Measurements from ENCODE around the gene POM121L12. TPM values are rescaled to one million over a fixed set of nuclear protein-coding genes. Genes with fewer than 3 reads are reported as not detected.

The POM121L12 gene
- not detected for polyA plus RNA-seq (ENCODE audit: insufficient read length in 4 of 4)

DNA sequence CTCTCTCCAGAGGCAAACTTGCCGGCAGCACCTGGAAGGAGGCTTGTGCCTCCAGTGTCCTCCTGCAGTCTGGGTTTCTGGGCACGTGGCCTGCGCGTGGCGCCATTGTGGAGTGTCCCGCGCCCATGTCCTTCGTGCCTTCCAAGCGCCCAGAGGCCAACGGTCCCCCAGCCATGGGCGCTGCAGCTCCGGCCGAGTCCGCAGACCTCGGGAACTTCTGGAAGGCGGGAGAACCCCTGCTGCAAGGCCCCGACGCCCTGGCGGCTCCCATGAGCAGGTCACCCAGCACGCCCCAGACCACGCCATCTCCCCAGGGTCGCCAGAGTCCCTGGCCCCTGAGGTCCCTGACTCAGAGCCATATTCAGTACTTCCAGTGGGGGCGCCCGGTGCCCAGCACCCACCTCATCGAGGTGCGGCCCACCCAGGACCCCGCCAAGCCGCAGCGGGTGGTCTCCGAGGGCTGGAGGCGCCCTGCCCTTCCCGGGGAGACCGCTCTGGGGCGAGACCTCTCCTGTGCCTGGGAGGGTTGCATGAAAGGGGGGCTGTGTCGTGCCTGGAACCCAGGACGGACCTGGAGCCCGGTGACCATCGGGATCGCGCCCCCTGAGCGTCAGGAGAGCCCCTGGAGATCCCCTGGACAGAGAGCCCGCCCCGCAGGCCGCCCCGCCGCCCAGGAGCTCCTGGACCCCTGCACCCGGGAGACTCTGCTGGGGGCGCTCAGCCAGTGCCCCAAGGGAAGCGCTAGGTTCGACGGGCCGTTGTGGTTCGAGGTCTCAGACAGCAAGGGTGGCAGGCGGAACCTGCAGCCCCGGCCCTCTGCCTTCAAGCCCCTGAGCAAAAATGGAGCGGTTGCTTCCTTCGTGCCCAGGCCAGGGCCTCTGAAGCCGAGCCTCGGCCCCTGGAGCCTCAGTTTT is at the start of gene POM121L12:
Gene POM121L12 (plus strand): TSS at position 135 of the 914 bp plus-strand sequence. CDS start 39 bp downstream, at position 174.
- no peak for DNase-seq (ENCODE audit: low read depth in 4 of 4, low spot score in 3 of 4)

- DNase-seq (ENCODE audit: low read depth in 4 of 4, low spot score in 3 of 4) = no peak
Measured at GRCh38 chr7:52992001-52992400, 43.4 kb upstream of the POM121L12 start.

DNA sequence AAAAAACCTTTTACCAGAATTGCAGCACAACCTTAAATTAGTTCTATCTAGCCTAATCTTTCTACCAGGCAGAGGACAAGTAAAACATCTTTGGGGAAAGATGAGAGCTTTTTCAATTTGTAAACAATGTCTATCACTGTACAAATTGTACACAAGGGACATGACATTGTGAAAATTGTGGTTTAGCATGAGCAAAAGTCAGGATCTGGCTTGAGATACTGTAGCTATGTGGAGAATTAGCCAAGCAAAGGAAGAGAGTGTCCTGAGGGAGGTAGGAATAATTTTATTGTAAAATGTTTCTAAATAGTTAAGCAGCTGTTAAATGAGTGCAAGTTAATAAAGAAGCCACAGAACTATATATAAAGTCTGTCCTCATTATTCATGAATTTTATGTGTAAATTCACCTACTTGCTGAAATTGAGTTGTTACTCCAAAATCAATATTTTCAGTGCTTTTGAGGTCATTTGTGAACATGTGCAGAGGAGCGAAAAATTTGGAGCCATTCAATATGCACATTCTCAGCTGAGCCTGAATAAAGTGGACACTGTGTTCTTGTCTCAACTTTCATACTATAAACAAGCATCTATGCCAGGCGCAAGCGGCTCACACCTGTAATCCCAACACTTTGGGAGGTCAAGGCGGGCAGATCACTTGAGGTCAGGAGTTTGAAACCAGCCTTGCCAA is 42.8 kb upstream of the POM121L12 start:
- no peak for DNase-seq (ENCODE audit: low read depth in 4 of 4, low spot score in 3 of 4)

DNA sequence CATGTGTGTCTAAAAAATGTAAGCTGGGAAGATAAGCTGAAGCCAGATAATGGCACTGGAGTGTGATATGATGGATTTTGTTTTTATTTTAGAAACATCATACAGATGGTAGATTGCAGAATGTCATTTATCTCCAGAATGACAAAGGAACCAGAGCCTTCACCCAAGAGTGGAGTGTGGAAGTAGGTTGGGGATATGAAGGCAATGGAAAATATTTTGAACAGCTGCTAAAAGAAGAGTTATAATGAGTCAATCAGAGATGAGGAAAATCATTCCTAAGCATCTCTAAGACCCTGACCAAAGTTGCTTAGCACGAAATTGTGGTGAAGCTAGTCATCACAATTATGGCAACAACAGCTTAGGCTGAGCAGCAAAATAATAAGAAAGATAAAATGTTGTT is 39.8 kb upstream of the POM121L12 start:
- no peak for DNase-seq (ENCODE audit: low read depth in 4 of 4, low spot score in 3 of 4)

DNA sequence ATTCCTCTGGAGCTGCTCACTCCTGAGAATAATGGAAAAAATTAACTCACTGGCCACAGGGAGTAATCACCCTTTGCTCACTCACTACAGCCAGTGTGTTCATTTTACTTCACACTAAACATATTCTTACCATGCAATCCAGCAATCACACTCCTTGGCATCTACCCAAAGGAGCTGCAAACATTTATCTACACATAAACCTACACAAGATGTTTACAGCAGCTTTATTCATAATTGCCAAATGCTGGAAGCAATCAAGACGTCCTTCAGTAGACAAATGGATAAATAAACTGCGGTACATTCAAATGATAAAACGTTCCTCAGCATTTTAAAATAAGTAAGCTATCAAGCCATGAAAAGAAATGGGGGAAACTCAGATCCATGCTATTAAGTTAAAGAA is 34.2 kb upstream of the POM121L12 start:
- DNase-seq (ENCODE audit: low read depth in 4 of 4, low spot score in 3 of 4) = no peak

DNA sequence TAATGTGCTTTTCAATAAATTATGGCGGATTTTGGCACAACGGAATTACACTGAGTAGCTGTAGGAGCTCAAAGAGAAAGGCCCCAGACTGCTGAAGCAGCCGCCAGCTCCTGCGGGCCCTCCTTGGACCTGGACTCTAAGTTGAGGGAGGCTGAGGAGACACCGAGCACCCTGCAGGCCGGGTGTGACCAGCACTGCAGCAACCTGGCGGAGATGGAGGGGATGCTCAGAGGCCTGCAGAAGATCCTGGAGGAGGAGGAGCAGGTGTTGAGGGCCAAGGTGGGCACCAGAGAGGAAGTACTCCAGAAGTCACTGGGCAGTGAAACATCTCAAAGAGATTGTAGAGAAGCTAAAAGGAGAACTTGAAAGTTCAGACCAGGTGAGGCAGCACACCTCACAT is 33.0 kb upstream of the POM121L12 start:
- DNase-seq (ENCODE audit: low read depth in 4 of 4, low spot score in 3 of 4) = no peak

GRCh38 chr7:53003653-53004445 is 31.6 kb upstream of the POM121L12 start:
- DNase-seq (ENCODE audit: low read depth in 4 of 4, low spot score in 3 of 4) = no peak

DNA sequence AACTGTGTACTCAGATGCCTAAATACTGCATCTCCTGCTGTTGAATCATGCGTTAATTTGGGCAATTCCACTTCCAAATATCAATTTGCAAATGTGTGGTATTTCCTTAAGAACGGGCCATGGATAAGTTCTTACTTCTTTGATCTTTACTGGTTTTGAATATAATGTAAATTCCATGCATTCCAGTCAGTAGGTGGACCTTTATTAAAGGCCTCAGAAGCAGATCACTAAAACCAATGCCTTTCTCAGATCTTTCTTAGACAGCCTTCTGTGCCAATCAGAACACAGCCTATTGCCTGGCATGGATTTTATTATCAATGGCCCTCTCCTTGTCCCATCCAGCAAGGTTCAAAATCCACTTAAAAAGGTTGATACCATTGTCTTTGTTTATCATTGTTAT is 21.5 kb upstream of the POM121L12 start:
- DNase-seq (ENCODE audit: low read depth in 4 of 4, low spot score in 3 of 4) = no peak

DNA sequence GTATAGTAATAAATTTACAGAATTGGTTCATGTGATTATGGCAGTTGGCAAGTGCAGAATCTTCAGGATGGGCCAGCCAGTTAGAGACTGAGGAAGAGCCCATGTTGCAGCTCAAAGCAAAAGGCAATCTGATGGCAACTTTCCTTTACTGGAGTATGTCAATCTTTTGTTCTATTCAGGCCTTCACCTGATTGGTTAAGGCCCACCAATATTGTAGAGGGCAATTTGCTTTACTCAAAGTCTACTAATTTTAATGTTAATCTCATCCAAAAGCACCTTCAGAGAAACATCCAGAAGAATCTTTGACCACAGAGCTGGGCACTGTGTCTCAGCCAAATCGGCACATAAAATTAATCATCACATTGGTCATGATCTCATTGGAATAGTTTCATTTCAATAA is 20.0 kb upstream of the POM121L12 start:
- DNase-seq (ENCODE audit: low read depth in 4 of 4, low spot score in 3 of 4) = no peak

GRCh38 chr7:53022893-53023292 is 12.5 kb upstream of the POM121L12 start:
- DNase-seq (ENCODE audit: low read depth in 4 of 4, low spot score in 3 of 4) = no peak

- DNase-seq (ENCODE audit: low read depth in 4 of 4, low spot score in 3 of 4) = no peak
Measured at GRCh38 chr7:53048638-53049037, 13.2 kb downstream of the POM121L12 start.

- DNase-seq (ENCODE audit: low read depth in 4 of 4, low spot score in 3 of 4) = no peak
Measured at GRCh38 chr7:53050433-53050832, 15.0 kb downstream of the POM121L12 start.

DNA sequence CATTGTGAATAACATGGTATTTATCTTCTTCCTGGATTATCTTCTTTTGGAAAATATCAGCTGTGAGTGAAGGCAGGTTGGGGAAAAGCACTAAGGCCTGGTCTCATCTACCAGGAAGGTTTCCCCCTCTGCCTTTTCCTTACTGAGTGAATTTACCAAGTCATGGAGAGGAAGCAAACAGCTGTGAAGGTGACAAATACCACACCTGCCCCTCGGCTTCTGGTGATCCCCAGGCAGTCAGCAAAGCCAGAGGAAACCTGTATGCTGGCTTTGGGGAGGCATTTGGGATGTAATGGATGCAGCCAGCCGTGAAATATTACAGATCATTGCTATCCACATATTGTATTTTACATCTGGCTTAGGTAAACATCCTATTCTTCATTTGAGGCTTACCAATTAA is 24.2 kb downstream of the POM121L12 start:
- DNase-seq (ENCODE audit: low read depth in 4 of 4, low spot score in 3 of 4) = no peak

DNA sequence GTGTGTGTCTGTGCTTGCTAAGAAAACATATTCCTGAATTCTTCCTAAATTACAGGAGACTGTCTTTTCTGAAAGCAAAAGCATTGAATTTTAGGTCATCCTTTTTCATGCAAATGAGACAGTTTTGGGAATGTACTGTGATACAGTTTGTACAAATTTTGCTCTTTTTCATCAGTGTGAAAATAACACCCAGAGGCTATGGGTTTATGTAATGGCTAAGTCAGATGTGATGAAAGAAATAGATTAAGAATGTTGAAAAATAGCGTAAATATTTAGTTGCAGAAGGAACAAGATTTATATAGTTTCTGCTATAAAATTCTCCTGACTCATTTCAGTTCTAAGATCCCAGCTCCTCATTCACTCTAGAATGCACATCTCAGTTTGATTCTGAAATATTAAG is 24.6 kb downstream of the POM121L12 start:
- DNase-seq (ENCODE audit: low read depth in 4 of 4, low spot score in 3 of 4) = no peak

GRCh38 chr7:53062796-53063195 is 27.4 kb downstream of the POM121L12 start:
- DNase-seq (ENCODE audit: low read depth in 4 of 4, low spot score in 3 of 4) = no peak

DNA sequence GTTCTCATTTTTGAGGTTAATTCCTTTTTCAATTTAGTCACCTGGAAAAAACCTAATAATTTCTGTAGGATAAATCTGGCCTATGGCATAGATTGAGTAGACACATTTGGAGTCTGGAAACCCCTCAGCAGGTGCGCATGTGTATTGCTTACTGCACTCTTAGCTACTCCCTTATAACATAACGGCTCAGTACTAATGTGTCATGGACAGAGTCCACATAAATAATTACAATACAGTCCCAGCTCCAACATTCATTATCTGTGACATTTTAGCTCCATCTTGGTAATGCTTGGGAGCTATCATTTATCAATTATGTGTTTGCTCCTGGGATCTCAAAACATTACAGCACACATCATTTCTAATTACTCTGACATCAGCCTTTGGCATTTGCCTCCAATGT is 33.2 kb downstream of the POM121L12 start:
- no peak for DNase-seq (ENCODE audit: low read depth in 4 of 4, low spot score in 3 of 4)

DNA sequence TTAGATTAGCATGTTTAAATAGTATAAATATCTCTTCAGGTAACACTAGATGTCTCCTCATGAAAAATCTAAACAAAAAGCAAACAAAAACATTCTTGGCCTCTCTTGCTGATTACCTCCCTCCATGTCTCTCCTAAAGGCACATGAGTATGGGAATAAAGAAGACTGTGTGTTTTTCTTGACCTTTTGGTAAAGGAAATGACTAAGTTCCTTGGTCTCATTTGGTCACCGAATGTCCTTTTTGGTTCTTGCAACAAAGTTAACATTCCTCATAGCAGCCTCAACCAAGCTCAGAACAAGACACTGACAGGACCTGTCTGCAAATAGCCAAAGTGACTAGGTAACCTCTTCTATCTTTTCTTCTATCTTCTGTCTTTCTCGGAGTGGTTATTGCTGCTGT is 35.5 kb downstream of the POM121L12 start:
- DNase-seq (ENCODE audit: low read depth in 4 of 4, low spot score in 3 of 4) = no peak
